ENCODE measurements around the gene HNRNPA1.

HNRNPA1 gene

DNA sequence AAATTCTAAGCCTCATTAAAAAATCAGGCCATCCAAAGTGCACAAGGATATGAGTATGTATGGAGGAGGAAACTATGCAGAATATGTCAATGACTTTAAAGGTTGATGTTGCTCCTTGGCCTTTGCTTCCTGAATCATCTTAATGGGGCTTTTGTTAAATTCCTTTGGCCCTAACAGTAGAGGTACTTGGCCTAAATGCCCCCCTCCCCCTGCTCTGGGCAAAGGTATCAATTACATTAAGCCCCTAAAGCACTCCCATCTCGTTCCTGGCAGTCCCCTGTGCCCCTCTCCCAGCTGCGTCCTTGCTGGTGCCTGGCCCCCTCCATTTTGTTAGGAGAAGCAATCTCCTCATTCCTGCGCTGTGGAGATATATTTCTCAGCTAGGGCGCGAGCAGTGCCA is 49.2 kb downstream of the HNRNPA1 start:
- FAIRE-seq, result no peak
- no peak for DNase-seq (ENCODE audit: extremely low spot score, insufficient read length, low read depth)

DNA sequence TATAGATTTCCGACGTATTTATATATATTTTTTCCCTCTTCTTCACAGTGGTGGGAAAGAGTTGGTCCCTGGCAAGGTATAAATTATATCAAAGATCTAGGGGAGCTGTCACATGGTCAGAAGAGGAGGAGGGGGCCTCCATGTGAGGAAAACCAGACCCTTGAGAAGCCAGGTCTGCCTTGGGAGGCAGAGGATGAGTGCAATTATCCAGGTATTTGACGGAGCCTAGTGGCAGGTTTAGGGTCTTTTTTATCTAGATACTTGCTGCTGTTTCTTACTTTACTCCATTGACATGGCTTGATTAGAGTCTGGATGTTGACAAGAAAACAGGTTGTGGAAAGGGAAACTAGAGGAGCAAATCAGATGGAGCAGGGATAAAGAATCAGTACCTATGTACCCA is 49.9 kb downstream of the HNRNPA1 start:
- DNase-seq (ENCODE audit: extremely low spot score, insufficient read length, low read depth) (no peak), FAIRE-seq (no peak)

DNA sequence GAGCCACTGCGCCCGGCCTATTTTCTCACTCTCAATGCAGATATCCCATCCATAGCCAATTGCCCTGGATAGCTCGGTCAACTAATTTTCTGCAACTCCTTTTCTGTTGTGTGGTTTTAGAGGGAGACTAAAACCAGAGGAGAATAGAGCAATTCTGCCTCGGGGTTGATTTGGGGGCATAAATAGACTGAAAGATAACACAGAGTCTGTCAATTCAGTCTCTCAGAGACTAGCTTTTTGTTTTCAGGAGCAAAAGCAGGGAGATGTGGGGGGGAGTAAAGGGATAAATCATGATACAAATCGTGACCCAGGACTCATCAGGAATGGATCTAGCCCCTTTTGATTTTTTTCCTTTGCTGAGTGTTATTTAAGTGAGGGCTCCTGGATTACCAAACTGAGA is 50.9 kb downstream of the HNRNPA1 start:
- DNase-seq (ENCODE audit: extremely low spot score, insufficient read length, low read depth) (no peak), FAIRE-seq (no peak)

DNA sequence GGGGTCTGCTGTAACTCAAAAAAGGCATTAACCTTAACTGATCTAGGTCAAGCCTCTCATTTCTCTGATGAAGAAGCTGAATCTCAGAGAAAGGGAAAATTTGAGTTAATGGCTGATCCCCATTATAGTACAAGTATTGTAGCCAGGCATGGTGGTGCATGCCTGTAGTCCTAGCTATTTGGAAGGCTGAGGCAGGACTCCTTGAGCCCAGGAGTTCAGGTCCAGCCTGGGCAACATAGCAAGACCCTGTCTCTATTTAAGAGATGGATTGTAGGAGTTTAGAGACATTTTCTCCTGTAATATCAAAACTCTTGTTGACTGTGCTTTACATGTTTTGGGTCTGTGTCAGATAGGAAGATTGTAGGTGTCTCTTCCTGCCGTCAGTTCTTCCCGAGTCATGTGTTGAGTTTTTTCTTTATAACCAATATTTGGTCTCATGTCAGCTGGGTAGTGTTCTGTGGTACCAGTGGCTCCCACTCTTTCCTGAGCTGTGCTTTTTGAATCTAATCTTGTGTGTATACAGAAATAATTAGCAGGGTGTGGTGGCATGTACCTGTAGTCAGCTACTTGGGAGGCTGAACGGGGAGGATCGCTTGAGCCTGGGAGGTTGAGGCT is 53.0 kb downstream of the HNRNPA1 start:
- DNase-seq (ENCODE audit: extremely low spot score, insufficient read length, low read depth) (no peak), FAIRE-seq (no peak)

Measured in GM18507 (cell line).